Nephron (organoid): ENCODE data around the gene TRAK1.
"Not testable (repeated sequence)": the region's sequence is repeated elsewhere in the genome, so short reads cannot be mapped to it uniquely, and the experiment has no call there.

ENCODE experiments used
- H3K27ac Mint-ChIP-seq, 3 experiments: 2 replicates each; pipeline ENCODE4 v1.8.0; 2020; ENCODE audit warnings: mixed read lengths in 3 of 3, mild to moderate bottlenecking in 2 of 3, moderate library complexity in 1 of 3
- H3K27me3 Mint-ChIP-seq: 2 replicates; pipeline ENCODE4 v1.8.0; 2021; ENCODE audit warnings: low read depth, mild to moderate bottlenecking, moderate library complexity, mixed read lengths
- H3K36me3 Mint-ChIP-seq: 2 replicates; pipeline ENCODE4 v1.8.0; 2020; ENCODE audit warnings: low read depth, mixed read lengths
- H3K4me1 Mint-ChIP-seq: 2 replicates; pipeline ENCODE4 v1.8.0; 2020; ENCODE audit warnings: mixed read lengths
- H3K4me3 Mint-ChIP-seq, 3 experiments: 2 replicates each; pipeline ENCODE4 v1.8.0; 2020; ENCODE audit warnings: mild to moderate bottlenecking in 3 of 3, mixed read lengths in 3 of 3, moderate library complexity in 2 of 3
- H3K9me3 Mint-ChIP-seq: 2 replicates; pipeline ENCODE4 v1.8.0; 2020; ENCODE audit warnings: mixed read lengths
- TF ChIP-seq, protein P1 (sequence below), 3 experiments: fragments of 200-600 bp; sonication (generic); IDR thresholded peaks; one replicate each; pipeline ENCODE4 v1.5.0; 2021; ENCODE audit warnings: antibody characterized with exemption in 3 of 3; ENCODE audit not compliant: unreplicated experiment in 3 of 3

TRAK1 gene

GRCh38 chr3:42090973-42091731, at the start of gene TRAK1:
TRAK1 (plus strand) TSS chr3:42091357; CDS start chr3:42091470, 113 bp downstream.
- H3K36me3 Mint-ChIP-seq: peaks cover 38% of the 10 kb centered on the region
- H3K9me3 Mint-ChIP-seq: peaks cover 2% of the 10 kb centered on the region
- TF ChIP-seq, protein P1, sequence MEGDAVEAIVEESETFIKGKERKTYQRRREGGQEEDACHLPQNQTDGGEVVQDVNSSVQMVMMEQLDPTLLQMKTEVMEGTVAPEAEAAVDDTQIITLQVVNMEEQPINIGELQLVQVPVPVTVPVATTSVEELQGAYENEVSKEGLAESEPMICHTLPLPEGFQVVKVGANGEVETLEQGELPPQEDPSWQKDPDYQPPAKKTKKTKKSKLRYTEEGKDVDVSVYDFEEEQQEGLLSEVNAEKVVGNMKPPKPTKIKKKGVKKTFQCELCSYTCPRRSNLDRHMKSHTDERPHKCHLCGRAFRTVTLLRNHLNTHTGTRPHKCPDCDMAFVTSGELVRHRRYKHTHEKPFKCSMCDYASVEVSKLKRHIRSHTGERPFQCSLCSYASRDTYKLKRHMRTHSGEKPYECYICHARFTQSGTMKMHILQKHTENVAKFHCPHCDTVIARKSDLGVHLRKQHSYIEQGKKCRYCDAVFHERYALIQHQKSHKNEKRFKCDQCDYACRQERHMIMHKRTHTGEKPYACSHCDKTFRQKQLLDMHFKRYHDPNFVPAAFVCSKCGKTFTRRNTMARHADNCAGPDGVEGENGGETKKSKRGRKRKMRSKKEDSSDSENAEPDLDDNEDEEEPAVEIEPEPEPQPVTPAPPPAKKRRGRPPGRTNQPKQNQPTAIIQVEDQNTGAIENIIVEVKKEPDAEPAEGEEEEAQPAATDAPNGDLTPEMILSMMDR (IDR thresholded peaks at IDR 0.05; ENCODE audit: unreplicated experiment in 3 of 3): no peak
- peak within 1 kb of the TSS in 2 of 3 experiments; percentile 42 to 48 for H3K4me3 Mint-ChIP-seq
- H3K27ac Mint-ChIP-seq: peak within 1 kb of the TSS; percentile 80 to 93 (median 84)
- H3K27me3 Mint-ChIP-seq: no peaks in the 10 kb centered on the region
- H3K4me1 Mint-ChIP-seq: peaks cover 49% of the 10 kb centered on the region

GRCh38 chr3:42042747-42043098, 48.4 kb upstream of the TRAK1 start:
- Mint-ChIP-seq H3K27me3 (no peaks in the 10 kb centered on the region), H3K4me3 (peak overlapping the region; percentile 56 to 66 (median 65)), H3K9me3 (no peaks in the 10 kb centered on the region), H3K4me1 (peaks cover 53% of the 10 kb centered on the region), H3K27ac (peak overlapping the region; percentile 96 to 99 (median 99)), H3K36me3 (no peaks in the 10 kb centered on the region)
- TF ChIP-seq, protein P1 (IDR thresholded peaks at IDR 0.05; ENCODE audit: unreplicated experiment in 3 of 3): no peak

GRCh38 chr3:42043099-42043813, 47.9 kb upstream of the TRAK1 start:
- TF ChIP-seq, protein P1 (IDR thresholded peaks at IDR 0.05; ENCODE audit: unreplicated experiment in 3 of 3): no peak

GRCh38 chr3:42045708-42046243, 45.4 kb upstream of the TRAK1 start:
- Mint-ChIP-seq H3K27me3 (no peaks in the 10 kb centered on the region), H3K4me1 (peaks cover 58% of the 10 kb centered on the region), H3K36me3 (no peaks in the 10 kb centered on the region), H3K27ac (peak overlapping the region; percentile 96 to 99 (median 99)), H3K4me3 (no peak overlapping the region), H3K9me3 (no peaks in the 10 kb centered on the region)
- TF ChIP-seq, protein P1 (IDR thresholded peaks at IDR 0.05; ENCODE audit: unreplicated experiment in 3 of 3): no peak

More at GRCh38 chr3:42043099-42043813, 47.9 kb upstream of the TRAK1 start:
- H3K4me3 Mint-ChIP-seq: peak overlapping the region; percentile 56 to 66 (median 65)
- no peaks in the 10 kb centered on the region for H3K9me3 Mint-ChIP-seq
- H3K27ac Mint-ChIP-seq: peak overlapping the region; percentile 96 to 99 (median 99)
- no peaks in the 10 kb centered on the region for H3K36me3 Mint-ChIP-seq
- H3K4me1 Mint-ChIP-seq: peaks cover 58% of the 10 kb centered on the region
- no peaks in the 10 kb centered on the region for H3K27me3 Mint-ChIP-seq

- not testable (repeated sequence) for H3K27ac Mint-ChIP-seq, H3K9me3 Mint-ChIP-seq, H3K36me3 Mint-ChIP-seq, H3K27me3 Mint-ChIP-seq, H3K4me3 Mint-ChIP-seq
- H3K4me1 Mint-ChIP-seq: peaks cover 61% of the 10 kb centered on the region
Measured at GRCh38 chr3:42048526-42048925, 42.6 kb upstream of the TRAK1 start.

DNA sequence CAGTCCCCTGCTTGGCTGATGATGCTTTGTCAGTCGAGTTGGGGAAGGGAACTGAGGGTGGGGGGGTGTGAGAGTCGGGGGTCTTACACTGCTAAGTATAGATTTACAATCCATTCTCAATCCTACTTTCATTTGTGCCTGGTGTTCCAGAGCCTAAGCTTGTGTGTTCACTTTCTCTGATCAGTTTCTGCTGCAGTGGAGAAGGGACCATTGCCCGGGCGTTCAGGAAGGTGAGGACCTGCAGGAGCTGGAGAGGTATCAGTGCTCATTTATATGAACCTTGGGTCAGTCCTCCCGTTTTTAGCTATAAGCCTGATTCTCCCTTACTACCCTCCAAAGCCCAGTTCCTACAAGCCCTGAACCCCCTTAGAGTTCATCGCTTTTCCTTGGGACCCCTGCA, 41.0 kb upstream of the TRAK1 start:
- no peaks in the 10 kb centered on the region for H3K27me3 Mint-ChIP-seq
- H3K36me3 Mint-ChIP-seq: no peaks in the 10 kb centered on the region
- TF ChIP-seq, protein P1 (IDR thresholded peaks at IDR 0.05; ENCODE audit: unreplicated experiment in 3 of 3): no peak
- peaks cover 58% of the 10 kb centered on the region for H3K4me1 Mint-ChIP-seq
- no peaks in the 10 kb centered on the region for H3K9me3 Mint-ChIP-seq
- H3K27ac Mint-ChIP-seq: no peak overlapping the region
- no peak overlapping the region for H3K4me3 Mint-ChIP-seq
